Stimulated activated CD4-positive, alpha-beta T cell treated with anti-CD3 and anti-CD28 coated beads, Interleukin-15, amount 100 ng/mL, for 24 hours (primary cell): Measurements from ENCODE around the gene PPP1R3G.
A peak's percentile ranks its signal among the peaks of the same experiment; 100 is the strongest.
"Not testable (repeated sequence)": the region's sequence is repeated elsewhere in the genome, so short reads cannot be mapped to it uniquely, and the experiment has no call there.

Experiments used
- DNase-seq: peaks from one replicate; pipeline ENCODE4 v3.0.0-alpha.2; 2020

The PPP1R3G gene

DNA sequence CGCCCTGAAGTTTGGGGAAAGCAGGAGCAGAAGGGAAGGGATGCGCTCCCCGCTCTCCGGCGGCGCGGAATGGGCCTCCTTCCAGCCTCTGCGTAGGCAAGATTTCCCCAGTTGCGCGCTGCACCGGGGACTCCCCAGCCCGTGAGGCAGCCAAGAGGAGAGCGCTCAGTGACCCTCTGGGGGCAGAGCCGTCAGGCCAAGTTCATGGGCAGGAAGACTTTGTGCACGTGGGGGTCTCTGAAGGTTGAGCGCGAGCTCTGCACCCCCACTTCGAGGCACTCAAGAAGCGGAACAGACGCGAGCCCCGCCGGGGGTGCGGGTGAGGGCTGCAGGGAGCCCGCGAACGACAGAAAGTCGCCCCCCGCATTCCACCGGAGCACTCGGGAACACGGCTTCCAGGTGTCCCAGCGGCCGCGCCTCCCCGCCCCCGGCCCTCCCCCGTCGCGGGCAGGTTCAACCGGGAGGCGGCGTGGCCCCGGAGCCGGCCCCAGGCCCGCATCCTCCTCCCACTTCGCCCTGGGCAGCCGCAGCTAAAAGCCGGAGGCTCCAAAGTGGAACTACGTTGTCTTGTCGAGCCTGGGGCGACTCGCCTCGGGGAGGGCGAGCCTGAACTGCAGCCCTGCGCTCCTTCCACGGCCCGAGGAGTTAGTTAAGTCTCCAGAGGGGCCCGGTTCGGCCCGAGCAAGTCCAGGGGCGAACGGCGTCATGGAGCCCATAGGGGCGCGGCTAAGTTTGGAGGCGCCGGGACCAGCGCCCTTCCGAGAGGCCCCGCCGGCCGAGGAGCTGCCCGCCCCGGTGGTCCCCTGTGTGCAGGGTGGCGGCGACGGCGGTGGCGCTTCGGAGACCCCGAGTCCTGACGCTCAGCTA lies at the start of gene PPP1R3G:
Gene PPP1R3G, plus strand, starts transcription at position 561 of the 867 bp plus-strand sequence. Its CDS starts 145 bp downstream, at position 706.
- DNase-seq: peak; percentile 37

GRCh38 chr6:5036269-5036668 lies 48.9 kb upstream of the PPP1R3G start:
- no peak for DNase-seq

- no peak for DNase-seq
Observed at GRCh38 chr6:5041955-5042354, 43.2 kb upstream of the PPP1R3G start.

- no peak for DNase-seq
Observed at GRCh38 chr6:5042436-5042835, 42.7 kb upstream of the PPP1R3G start.

DNA sequence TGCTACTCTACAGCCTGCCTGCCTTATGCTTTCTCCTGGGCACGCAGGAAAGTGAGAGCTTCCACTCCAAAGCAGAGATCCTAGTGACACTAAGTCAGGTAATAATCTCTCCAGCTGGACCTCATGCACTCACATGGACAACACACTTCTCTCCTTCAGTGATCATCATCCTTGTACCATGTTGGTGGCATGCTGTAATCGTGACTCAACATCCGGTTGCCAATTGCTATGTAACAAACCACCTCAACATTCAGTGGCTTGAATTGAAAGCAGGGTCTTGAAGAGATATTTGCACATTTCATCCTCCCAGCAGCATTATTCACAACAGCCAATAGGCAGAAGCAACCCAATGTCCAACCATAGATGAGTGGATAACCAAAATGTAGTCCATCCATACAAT lies 40.3 kb upstream of the PPP1R3G start:
- no peak for DNase-seq

GRCh38 chr6:5045416-5045815 lies 39.7 kb upstream of the PPP1R3G start:
- DNase-seq: no peak

GRCh38 chr6:5046430-5046829 lies 38.7 kb upstream of the PPP1R3G start:
- DNase-seq: no peak

DNA sequence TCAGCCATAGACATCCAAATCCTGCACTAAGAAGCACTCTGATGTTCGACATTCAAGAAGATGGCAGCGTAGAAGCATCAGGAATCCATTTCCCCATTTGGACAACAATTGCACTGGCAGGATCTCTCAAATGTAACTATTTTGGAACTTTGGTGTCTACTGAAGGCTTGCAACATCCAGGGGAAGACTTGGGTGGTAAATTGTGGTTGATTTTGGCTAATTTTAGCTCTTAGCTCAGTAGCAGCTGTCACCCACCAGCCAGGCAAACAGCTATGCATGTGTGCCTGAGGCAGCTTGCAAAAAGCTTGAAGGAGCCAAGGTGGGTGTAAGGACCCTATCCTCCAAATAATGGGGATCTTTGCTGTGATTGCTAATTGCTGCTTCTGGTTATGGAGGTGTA lies 35.1 kb upstream of the PPP1R3G start:
- DNase-seq: no peak

- no peak for DNase-seq
Observed at GRCh38 chr6:5051394-5051793, 33.7 kb upstream of the PPP1R3G start.

DNA sequence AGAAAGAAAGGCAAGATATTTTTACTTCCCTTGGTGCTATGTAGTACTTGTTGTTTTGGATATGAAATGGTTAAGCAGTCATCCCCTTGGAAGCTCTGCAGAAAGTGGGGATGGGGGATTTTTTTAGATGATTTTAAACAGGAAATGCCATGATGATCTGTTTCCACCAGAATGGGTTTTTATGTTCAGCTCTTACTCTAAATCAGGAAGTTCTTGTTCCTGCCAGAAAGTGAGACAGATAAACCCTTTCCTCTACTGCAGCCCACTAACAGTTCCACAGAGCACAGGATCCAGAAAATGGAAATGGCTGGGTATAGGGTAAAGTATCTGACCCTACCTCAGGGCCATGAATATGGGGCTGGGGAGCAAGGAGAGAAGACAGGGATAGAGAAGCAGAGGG lies 32.1 kb upstream of the PPP1R3G start:
- no peak for DNase-seq

GRCh38 chr6:5053864-5054244 lies 31.3 kb upstream of the PPP1R3G start:
- DNase-seq: no peak

DNA sequence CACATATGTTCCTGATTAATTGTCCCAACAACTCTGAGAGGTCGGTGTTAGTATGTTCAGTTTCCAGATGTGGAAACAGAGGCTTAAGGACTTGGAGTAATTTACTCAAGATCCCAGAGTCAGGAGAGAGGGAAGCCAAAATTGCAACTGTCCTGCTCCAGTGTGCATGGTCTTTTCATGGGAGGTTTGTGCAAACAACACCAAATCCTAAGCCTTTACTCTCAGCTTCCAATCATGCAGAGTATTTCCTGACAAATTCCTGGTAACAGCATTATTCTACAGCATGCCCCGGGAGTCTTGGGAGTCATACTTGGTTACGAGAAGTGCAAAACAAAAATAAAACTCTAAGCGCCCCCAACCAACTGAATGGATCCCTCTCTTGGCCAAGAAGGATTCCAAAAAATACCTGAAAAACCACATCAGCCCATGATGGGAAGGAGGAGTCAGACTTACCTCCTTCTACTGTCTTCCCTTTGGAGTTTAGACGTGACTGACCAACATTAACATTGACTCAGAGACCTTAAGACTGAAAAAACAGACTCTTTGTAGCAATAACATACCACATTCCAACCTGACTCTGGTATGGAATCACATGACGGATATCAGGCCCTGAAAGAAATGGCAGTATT lies 30.8 kb upstream of the PPP1R3G start:
- DNase-seq: no peak

DNA sequence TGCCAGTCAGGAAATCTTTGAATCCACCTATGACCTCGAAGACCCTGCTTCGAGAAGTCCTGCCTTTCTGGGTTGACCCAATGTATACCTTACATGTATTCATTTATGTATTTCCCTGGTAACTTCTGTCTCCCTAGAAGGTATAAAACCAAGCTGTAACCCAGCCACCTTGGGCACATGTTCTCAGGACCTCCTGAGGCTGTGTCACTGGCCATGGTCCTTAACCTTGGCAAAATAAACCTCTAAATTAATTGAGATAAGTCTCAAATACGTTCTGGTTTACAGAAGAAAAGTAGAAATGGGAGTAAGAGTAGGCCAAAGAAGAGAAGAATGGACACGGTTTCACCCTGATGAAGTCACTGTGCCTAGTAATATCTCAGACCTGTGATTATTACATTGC lies 30.0 kb upstream of the PPP1R3G start:
- DNase-seq: no peak

- no peak for DNase-seq
Observed at GRCh38 chr6:5058254-5058653, 26.9 kb upstream of the PPP1R3G start.

- no peak for DNase-seq
Observed at GRCh38 chr6:5059036-5059896, 25.9 kb upstream of the PPP1R3G start.

- DNase-seq: not testable (repeated sequence)
Observed at GRCh38 chr6:5060439-5060838, 24.7 kb upstream of the PPP1R3G start.

GRCh38 chr6:5061152-5061551 lies 24.0 kb upstream of the PPP1R3G start:
- no peak for DNase-seq

GRCh38 chr6:5063617-5064016 lies 21.5 kb upstream of the PPP1R3G start:
- DNase-seq: no peak

DNA sequence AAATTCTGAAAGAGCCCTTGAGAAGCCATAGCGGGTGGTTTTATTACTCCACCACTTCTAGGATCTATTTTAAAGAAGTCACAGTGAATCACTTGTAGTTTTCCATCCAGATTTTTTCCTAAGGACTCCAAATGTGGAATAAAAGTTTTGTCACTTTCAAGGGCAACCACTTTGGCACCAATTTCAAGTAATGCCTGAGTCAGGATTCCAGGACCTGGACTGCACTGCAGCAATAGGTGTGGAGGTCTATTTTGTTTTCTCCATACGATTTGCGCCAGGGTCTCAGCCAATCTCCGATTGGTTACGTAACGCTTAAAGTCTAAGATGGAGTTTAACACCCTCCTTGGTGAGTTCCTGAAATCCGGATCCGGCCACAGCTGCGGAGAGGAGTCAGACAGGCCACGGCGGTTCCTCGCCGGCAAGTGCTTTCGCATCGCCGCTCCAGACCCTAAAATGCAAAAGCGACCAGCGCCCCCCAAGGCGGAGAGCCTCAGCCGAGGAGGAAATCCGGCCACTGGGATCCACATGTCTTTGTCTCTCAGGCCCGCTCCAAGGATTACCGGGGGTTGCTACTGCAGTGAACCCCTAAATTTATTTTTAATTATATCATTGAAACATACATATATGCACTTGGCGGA lies 18.6 kb upstream of the PPP1R3G start:
- no peak for DNase-seq

GRCh38 chr6:5067305-5067704 lies 17.8 kb upstream of the PPP1R3G start:
- DNase-seq: no peak

- no peak for DNase-seq
Observed at GRCh38 chr6:5068153-5068751, 16.9 kb upstream of the PPP1R3G start.

- no peak for DNase-seq
Observed at GRCh38 chr6:5071216-5071615, 13.9 kb upstream of the PPP1R3G start.

GRCh38 chr6:5072440-5072839 lies 12.7 kb upstream of the PPP1R3G start:
- no peak for DNase-seq
